Vagina (tissue), 2 donors: ENCODE data around the gene DESI1.

Experiments
- POLR2AphosphoS5 ChIP-seq, 2 donors: sonication (generic); formaldehyde crosslinking; IDR thresholded peaks; one replicate each; pipeline ENCODE4 v1.9.0; 2017; ENCODE audit warnings: antibody characterized with exemption in 2 of 2, mild to moderate bottlenecking in 2 of 2, low read depth in 1 of 2; ENCODE audit not compliant: insufficient read depth in 1 of 2
- TF ChIP-seq, protein P1 (sequence below), 3 experiments: fragments of 450-650 bp in 2 of 3; fragments of 200-600 bp in 1 of 3; sonication (generic) in 1 of 3; IDR thresholded peaks; one replicate each; pipeline ENCODE4 v1.5.1; 2017 to 2019; ENCODE audit warnings: antibody characterized with exemption in 3 of 3, mild to moderate bottlenecking in 2 of 3, moderate library complexity in 2 of 3

DNA sequence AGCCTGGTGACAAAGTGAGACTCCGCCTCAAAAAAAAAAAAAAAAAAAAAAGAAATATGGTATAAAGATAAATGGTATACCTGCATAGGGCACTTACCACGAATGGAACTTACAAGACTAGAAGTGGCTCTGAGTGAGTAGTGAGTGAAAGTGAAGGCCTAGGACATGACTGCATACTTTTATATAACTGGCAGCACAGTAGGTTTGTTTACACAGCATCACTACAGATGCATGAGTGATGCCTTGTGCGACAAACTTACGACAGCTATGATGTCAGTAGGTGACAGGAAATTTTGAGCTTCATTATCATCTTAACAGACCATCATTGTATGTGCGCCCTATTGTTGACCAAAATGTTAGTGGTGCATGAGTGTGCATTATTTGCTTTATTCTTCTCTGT is 17.9 kb upstream of the DESI1 start:
- TF ChIP-seq, protein P1, sequence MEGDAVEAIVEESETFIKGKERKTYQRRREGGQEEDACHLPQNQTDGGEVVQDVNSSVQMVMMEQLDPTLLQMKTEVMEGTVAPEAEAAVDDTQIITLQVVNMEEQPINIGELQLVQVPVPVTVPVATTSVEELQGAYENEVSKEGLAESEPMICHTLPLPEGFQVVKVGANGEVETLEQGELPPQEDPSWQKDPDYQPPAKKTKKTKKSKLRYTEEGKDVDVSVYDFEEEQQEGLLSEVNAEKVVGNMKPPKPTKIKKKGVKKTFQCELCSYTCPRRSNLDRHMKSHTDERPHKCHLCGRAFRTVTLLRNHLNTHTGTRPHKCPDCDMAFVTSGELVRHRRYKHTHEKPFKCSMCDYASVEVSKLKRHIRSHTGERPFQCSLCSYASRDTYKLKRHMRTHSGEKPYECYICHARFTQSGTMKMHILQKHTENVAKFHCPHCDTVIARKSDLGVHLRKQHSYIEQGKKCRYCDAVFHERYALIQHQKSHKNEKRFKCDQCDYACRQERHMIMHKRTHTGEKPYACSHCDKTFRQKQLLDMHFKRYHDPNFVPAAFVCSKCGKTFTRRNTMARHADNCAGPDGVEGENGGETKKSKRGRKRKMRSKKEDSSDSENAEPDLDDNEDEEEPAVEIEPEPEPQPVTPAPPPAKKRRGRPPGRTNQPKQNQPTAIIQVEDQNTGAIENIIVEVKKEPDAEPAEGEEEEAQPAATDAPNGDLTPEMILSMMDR (IDR thresholded peaks at IDR 0.05): no peak
- TF ChIP-seq POLR2AphosphoS5 (IDR thresholded peaks at IDR 0.05; ENCODE audit: insufficient read depth in 1 of 2, low read depth in 1 of 2): no peak
